ENCODE results near the gene SHH.

The SHH gene

GRCh38 chr7:155790666-155791065 lies 21.6 kb downstream of the SHH start:
- no peak for DNase-seq

- no peak for DNase-seq
Observed at GRCh38 chr7:155789001-155789725, 23.1 kb downstream of the SHH start.

- no peak for DNase-seq
Observed at GRCh38 chr7:155788616-155789000, 23.7 kb downstream of the SHH start.

GRCh38 chr7:155787171-155787851 lies 25.0 kb downstream of the SHH start:
- no peak for DNase-seq

GRCh38 chr7:155786491-155786890 lies 25.8 kb downstream of the SHH start:
- no peak for DNase-seq

- DNase-seq, result no peak
Observed at GRCh38 chr7:155785536-155785935, 26.7 kb downstream of the SHH start.

- no peak for DNase-seq
Observed at GRCh38 chr7:155782466-155782865, 29.8 kb downstream of the SHH start.

- no peak for DNase-seq
Observed at GRCh38 chr7:155781433-155781832, 30.8 kb downstream of the SHH start.

- DNase-seq, result no peak
Observed at GRCh38 chr7:155780884-155781283, 31.4 kb downstream of the SHH start.

- no peak for DNase-seq
Observed at GRCh38 chr7:155778349-155778748, 33.9 kb downstream of the SHH start.

GRCh38 chr7:155776606-155777005 lies 35.7 kb downstream of the SHH start:
- no peak for DNase-seq

GRCh38 chr7:155775691-155776090 lies 36.6 kb downstream of the SHH start:
- no peak for DNase-seq

- DNase-seq, result no peak
Observed at GRCh38 chr7:155774947-155775346, 37.3 kb downstream of the SHH start.

- no peak for DNase-seq
Observed at GRCh38 chr7:155773531-155773930, 38.7 kb downstream of the SHH start.

GRCh38 chr7:155770241-155770640 lies 42.0 kb downstream of the SHH start:
- DNase-seq, result no peak

- no peak for DNase-seq
Observed at GRCh38 chr7:155769701-155770100, 42.6 kb downstream of the SHH start.

GRCh38 chr7:155766966-155767916 lies 45.0 kb downstream of the SHH start:
- no peak for DNase-seq

GRCh38 chr7:155766386-155766785 lies 45.9 kb downstream of the SHH start:
- no peak for DNase-seq

GRCh38 chr7:155765458-155765857 lies 46.8 kb downstream of the SHH start:
- no peak for DNase-seq

- peak; percentile 28 for DNase-seq
Observed at GRCh38 chr7:155764438-155764793, 47.8 kb downstream of the SHH start.

GRCh38 chr7:155763691-155764437 lies 48.4 kb downstream of the SHH start:
- peak; percentile 50 for DNase-seq

- DNase-seq, result no peak
Observed at GRCh38 chr7:155763122-155763521, 49.1 kb downstream of the SHH start.

GRCh38 chr7:155762655-155763054 lies 49.6 kb downstream of the SHH start:
- no peak for DNase-seq

All from CD4-positive, alpha-beta T cell treated with Interleukin-17A for 1 hour (primary cell).